Keratinocyte (primary cell): ENCODE measurements around the gene TAF1B. TPM values are rescaled to one million over a fixed set of nuclear protein-coding genes. Genes with fewer than 3 reads are reported as not detected.

ENCODE experiments used
- DNase-seq: peaks from one replicate; pipeline ENCODE4 v3.0.0-alpha.2; 2011; ENCODE audit warnings: low read depth, missing footprints, low spot score
- FAIRE-seq: peaks from 2 replicates; lab custom pipeline; 2011; peaks lifted over from hg19 to GRCh38; lab: Jason Lieb, UNC
- H2AFZ ChIP-seq: 2 replicates; pipeline ENCODE4 v1.6.0; 2012; ENCODE audit warnings: low read length, control low read depth, inconsistent platforms; ENCODE audit not compliant: control insufficient read depth
- H3K27ac ChIP-seq: 2 replicates; pipeline ENCODE4 v1.5.1; 2011; ENCODE audit warnings: low read length; ENCODE audit not compliant: control insufficient read depth, insufficient read depth
- H3K27me3 ChIP-seq: 3 replicates; pipeline ENCODE4 v1.6.0; 2011; ENCODE audit warnings: low read length; ENCODE audit not compliant: control insufficient read depth, insufficient read depth; ENCODE audit errors: extremely low read depth
- H3K36me3 ChIP-seq, 2 experiments: 2 replicates in 1 of 2; 3 replicates in 1 of 2; pipeline ENCODE4 v1.5.1; 2011; ENCODE audit warnings: low read length in 2 of 2, mild to moderate bottlenecking in 1 of 2; ENCODE audit not compliant: control insufficient read depth in 2 of 2, insufficient read depth in 2 of 2; ENCODE audit errors: extremely low read depth in 1 of 2
- H3K4me1 ChIP-seq: 3 replicates; pipeline ENCODE4 v1.5.1; 2011; ENCODE audit warnings: low read length; ENCODE audit not compliant: control insufficient read depth, insufficient read depth; ENCODE audit errors: extremely low read depth
- H3K4me2 ChIP-seq: 3 replicates; pipeline ENCODE4 v1.6.0; 2011; ENCODE audit warnings: low read depth, low read length; ENCODE audit not compliant: control insufficient read depth, insufficient read depth; ENCODE audit errors: extremely low read depth
- H3K4me3 ChIP-seq, 3 experiments: fragments of 200-600 bp in 1 of 3; sonication (generic) in 1 of 3; 2 replicates in 2 of 3; 3 replicates in 1 of 3; pipeline ENCODE4 v1.5.1; 2011 to 2016; ENCODE audit warnings: low read length in 3 of 3, mild to moderate bottlenecking in 3 of 3, control low read depth in 2 of 3, inconsistent platforms in 1 of 3, low read depth in 1 of 3, mixed read lengths in 1 of 3, mixed run types in 1 of 3, moderate library complexity in 1 of 3; ENCODE audit not compliant: control insufficient read depth in 2 of 3, insufficient read depth in 2 of 3; ENCODE audit errors: extremely low read depth in 1 of 3
- H3K79me2 ChIP-seq: 2 replicates; pipeline ENCODE4 v1.6.0; 2012; ENCODE audit warnings: low read length; ENCODE audit not compliant: control insufficient read depth, insufficient read depth
- H3K9ac ChIP-seq: 3 replicates; pipeline ENCODE4 v1.6.0; 2011; ENCODE audit warnings: low read length; ENCODE audit not compliant: control insufficient read depth, insufficient read depth; ENCODE audit errors: extremely low read depth
- H3K9me1 ChIP-seq: 3 replicates; pipeline ENCODE4 v1.6.0; 2011; ENCODE audit warnings: low read length; ENCODE audit not compliant: control insufficient read depth, insufficient read depth; ENCODE audit errors: extremely low read depth
- H3K9me3 ChIP-seq: 2 replicates; pipeline ENCODE4 v1.5.1; 2012; ENCODE audit warnings: low read depth, low read length; ENCODE audit not compliant: control insufficient read depth
- H4K20me1 ChIP-seq: 3 replicates; pipeline ENCODE4 v1.6.0; 2011; ENCODE audit warnings: low read length; ENCODE audit not compliant: control insufficient read depth, insufficient read depth; ENCODE audit errors: extremely low read depth
- CTCF ChIP-seq, 3 experiments: IDR thresholded peaks in 1 of 3; conservative IDR thresholded peaks in 1 of 3; optimal IDR thresholded peaks in 1 of 3; 2 replicates in 2 of 3; 3 replicates in 1 of 3; pipeline versions ENCODE3 to v1.5.1; 2011; ENCODE audit warnings: low read length in 3 of 3, mild to moderate bottlenecking in 3 of 3, moderate library complexity in 2 of 3, control low read depth in 1 of 3, inconsistent platforms in 1 of 3; ENCODE audit not compliant: insufficient read depth in 2 of 3; ENCODE audit errors: extremely low read depth in 1 of 3
- EZH2 ChIP-seq: IDR thresholded peaks from one replicate; pipeline ENCODE4 v1.6.1; 2012; ENCODE audit warnings: inconsistent platforms, mild to moderate bottlenecking, low read length, moderate library complexity
- dilution Hi-C: fragments of 300-500 bp; cut with MboI; formaldehyde crosslinking; loops from one replicate; pipeline ENCODE4 v1.7.0; 2020; ENCODE audit warnings: low sequenced_read_pairs; ENCODE audit not compliant: extremely low pct_ligation_motif_present
- polyA plus RNA-seq, 5 experiments: library from polyadenylated mRNA; depleted of rRNA in 3 of 5; stranded (reverse) in 3 of 5; stranded (forward) in 1 of 5; unstranded in 1 of 5; fragments of >200 nt; gene quantifications; 1 replicate in 1 of 5; 2 replicates in 3 of 5; 3 replicates in 1 of 5; pipeline versions ENCODE4 v1.2.1 to v1.2.3, GENCODE V29; 2011 to 2012; ENCODE audit warnings: missing spikeins in 2 of 5, low read depth in 1 of 5, low replicate concordance in 1 of 5

The TAF1B gene
- polyA plus RNA-seq, 1 donor (not counting 4 experiments of a cell fraction or from before 2014, with no cell fraction given), result 16.5 TPM

- H3K4me1 ChIP-seq, result peaks cover 7% of the 10 kb centered on the region
- FAIRE-seq (no peak), DNase-seq (no peak)
- TF ChIP-seq CTCF (optimal IDR thresholded peaks at IDR 0.05 in 1 of 3, IDR thresholded peaks at IDR 0.05 in 1 of 3, conservative IDR thresholded peaks at IDR 0.05 in 1 of 3; ENCODE audit: extremely low read depth in 1 of 3, insufficient read depth in 2 of 3, low read length in 3 of 3) (no peak), EZH2 (no peak)
- H3K27me3 ChIP-seq, result no peaks in the 10 kb centered on the region
- H3K36me3 ChIP-seq, result peaks cover 4 to 8% of the 10 kb centered on the region in 2 experiments
- H3K9ac ChIP-seq, result no peak overlapping the region
- H2AFZ ChIP-seq, result no peak overlapping the region
- H3K4me2 ChIP-seq, result no peak overlapping the region
- H4K20me1 ChIP-seq, result no peaks in the 10 kb centered on the region
- no peaks in the 10 kb centered on the region for H3K9me1 ChIP-seq
- no peaks in the 10 kb centered on the region for H3K79me2 ChIP-seq
- H3K9me3 ChIP-seq, result no peaks in the 10 kb centered on the region
- dilution Hi-C loops, result no loop called here
- no peak overlapping the region for H3K4me3 ChIP-seq
- no peak overlapping the region for H3K27ac ChIP-seq
These were observed 40.6 kb downstream of the TAF1B start for GRCh38 chr2:9883897-9884296.

GRCh38 chr2:9884436-9884835 is 41.2 kb downstream of the TAF1B start:
- Histone ChIP-seq H3K9me1 (no peaks in the 10 kb centered on the region), H3K36me3 (peaks cover 4% of the 10 kb centered on the region in 2 experiments), H3K4me1 (peaks cover 7% of the 10 kb centered on the region), H3K27ac (no peak overlapping the region), H3K27me3 (no peaks in the 10 kb centered on the region), H3K9me3 (no peaks in the 10 kb centered on the region), H3K9ac (no peak overlapping the region), H3K4me3 (no peak overlapping the region), H3K4me2 (no peak overlapping the region), H2AFZ (no peak overlapping the region), H3K79me2 (no peaks in the 10 kb centered on the region), H4K20me1 (no peaks in the 10 kb centered on the region)
- FAIRE-seq (no peak), DNase-seq (no peak)
- dilution Hi-C loops, result no loop called here
- no peak for TF ChIP-seq EZH2
- TF ChIP-seq CTCF (optimal IDR thresholded peaks at IDR 0.05 in 1 of 3, IDR thresholded peaks at IDR 0.05 in 1 of 3, conservative IDR thresholded peaks at IDR 0.05 in 1 of 3; ENCODE audit: extremely low read depth in 1 of 3, insufficient read depth in 2 of 3, low read length in 3 of 3), result no peak
